ENCODE measurements around the gene HSD17B8.

Gene HSD17B8

DNA sequence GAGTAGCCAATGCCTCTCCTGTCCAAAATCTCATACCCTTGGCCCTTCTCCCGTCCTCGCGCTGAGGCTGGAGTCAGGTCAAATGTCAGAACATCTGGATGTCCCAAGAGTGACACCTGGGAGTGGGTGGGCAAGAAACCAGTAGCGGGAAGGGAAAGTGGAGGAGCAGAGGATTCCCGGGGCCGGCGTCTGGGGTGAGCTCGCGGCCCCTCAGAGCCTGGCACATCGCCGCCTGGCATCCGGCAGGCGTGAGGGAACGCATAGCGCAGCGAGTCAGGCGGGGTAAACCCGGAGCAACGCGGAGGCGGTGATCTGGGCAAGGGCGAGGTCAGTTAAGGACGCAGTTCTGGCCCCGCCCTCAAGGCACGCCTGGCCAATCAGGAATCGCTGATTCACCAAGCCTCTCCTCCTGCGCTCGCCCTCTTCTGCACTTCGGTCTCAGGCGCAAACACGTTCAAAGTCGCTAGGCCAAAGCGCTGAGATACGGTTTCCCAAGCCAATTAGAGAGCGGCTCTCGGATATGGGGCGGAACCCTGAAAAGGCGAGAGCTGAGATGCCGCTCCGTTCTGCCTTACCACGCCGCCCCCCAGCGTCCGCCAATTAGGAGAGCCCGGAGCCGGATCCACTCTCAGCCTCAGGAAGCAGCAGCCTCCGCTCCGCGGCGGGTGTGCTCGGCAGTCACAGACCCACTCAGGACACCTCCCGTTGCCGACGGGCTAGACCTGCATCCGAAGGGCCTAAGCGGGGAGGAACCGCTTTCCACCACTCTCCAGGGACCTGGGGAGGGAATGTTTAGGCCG lies 44.7 kb downstream of the HSD17B8 start:
- FAIRE-seq: peak; percentile 64

DNA sequence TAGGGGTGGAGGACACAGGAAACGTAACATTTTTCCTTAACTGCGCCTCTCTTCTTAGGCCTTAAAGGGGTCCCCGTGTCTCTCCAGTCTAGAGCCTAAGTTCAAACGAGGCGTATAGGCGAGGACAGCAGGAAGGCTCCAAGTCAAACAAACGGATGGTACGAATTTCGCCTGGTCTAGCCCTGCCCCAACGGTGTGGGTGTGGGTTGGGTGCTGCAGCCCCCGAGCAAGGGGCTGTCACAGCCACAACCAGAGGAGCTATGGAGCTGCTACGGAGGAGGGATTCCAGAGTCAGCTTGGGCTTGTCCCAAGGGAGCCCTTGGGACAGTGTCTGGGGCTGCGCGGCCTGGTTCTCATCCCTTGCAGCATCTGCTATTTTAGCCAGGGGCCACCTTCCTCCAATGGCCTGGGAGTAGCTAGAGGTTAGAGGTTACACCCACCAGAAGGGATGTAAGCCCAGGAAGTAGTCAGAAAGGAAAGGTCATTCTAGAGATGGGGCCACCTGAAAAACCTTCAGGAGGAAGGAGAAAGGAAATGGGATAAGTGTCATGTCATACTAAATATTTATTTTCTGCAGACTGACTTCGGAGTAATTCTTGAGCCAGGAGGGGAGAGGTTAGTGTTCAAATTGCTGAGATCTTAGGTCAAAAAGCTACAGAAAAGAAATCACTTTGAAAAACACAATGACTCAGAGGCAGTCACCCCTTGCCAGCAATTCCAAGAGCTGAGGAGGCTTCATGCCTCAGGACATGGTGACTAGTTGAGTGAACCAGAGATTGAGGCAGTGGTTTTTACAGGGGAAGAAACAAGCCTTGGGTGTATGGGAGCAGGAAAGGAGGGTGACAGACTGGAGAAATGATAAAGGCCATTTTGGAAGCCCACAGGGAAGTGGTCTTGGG lies 45.5 kb downstream of the HSD17B8 start:
- FAIRE-seq: no peak

DNA sequence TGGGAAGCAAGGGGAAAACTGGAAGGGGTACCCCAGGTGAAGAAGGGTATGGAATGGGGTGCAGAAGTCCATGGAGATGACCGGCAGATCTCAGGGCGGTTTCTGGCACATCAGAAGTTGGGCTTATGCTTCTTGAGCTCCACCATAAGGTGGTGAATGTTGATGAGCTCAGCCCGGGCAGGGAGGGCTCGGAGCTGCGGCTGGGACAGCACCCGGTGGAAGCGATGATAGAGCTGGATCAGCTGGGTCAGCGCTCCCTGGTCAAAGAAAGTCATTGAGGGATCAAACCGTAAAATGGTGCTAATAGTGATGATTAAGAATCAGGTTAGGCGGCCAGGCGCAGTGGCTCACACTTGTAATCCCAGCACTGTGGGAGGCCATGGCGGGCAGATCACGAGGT lies 46.3 kb downstream of the HSD17B8 start:
- no peak for FAIRE-seq

DNA sequence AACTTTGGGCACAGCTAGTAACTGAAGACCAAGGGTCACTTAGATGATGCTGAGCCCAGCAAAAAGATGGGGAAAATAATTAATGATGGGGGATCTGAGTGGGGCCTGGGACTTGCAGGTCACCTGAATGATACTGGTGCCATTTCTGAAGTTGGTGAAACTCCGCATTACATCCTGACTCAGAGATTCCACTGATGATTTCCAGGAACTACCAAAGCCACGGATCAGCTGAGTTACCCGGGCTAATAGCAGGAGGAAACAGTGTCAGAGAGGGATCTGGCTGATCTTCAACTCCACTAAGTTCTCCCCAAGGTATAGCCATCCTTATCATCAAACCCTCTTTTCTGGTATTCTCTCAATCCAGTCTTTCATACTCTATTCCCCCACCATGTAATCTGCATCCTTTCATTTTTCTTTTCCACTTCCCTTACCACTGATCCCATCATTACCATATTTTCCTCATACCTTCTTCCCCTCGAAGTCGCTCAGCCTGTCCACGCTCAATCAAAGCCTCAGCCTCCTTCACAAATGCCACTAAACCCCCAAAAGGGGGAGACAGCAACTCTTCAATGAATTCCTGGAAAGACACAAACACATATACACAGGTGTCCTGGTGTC lies 47.0 kb downstream of the HSD17B8 start:
- FAIRE-seq: no peak

DNA sequence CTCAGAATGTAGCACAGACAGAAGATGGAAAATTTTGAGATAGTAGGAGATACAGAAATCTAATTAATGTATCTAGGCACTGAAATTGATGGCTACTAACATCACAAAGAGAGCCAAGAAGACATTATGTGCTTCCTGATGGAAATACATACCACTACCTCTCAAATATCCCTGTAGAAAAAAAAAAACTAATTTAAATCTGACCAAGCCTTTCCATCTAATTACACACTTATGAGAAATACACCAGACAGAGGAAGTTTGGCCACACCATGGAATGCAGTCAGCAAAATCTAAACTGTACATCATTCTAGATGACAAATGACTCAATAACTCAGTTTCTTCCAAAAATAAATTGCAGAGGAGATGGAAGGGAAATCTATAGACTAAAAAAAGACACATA lies 48.3 kb downstream of the HSD17B8 start:
- no peak for FAIRE-seq

DNA sequence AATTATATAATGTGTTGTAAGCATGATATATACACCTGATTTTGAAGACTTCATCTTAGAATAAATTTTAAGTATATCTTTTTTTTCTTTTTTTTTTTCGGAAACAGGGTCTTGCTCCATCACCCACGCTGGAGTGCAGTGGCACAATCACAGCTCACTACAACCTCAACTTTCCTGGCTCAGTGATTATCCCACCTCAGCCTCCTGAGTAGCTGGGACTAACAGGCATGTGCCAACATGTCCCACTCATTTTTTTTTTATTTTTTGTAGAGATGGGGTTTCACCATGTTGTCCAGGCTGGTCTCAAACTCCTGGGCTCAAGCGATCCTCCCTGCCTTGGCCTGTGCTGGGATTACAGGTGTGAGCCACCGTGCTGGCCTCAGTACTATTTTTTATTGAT lies 50.1 kb downstream of the HSD17B8 start:
- FAIRE-seq: no peak

Data from islet of Langerhans (tissue), 1 donor.